ENCODE results near the gene TICAM2.
A peak's percentile ranks its signal among the peaks of the same experiment; 100 is the strongest.

The TICAM2 gene

DNA sequence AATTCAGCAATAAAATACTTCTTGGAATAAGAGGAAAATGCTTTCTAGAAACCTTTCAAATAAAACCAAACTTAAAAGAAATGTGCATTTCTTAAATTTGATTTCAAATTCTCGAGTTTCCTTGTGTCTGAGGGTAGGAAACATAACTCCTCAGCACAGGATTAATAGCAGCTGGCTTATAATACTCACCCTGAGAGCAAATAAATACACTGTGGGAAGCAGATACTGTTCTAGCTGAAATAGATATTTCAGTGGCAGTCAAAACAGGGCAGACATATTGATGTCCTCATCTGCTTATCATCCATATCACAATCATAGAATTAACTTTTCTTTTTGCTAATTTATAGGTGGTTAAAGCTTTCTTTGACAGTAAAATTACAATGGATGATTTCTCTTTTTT, 33.6 kb downstream of the TICAM2 start:
- no peak for DNase-seq (ENCODE audit: low read depth in 2 of 2)

DNA sequence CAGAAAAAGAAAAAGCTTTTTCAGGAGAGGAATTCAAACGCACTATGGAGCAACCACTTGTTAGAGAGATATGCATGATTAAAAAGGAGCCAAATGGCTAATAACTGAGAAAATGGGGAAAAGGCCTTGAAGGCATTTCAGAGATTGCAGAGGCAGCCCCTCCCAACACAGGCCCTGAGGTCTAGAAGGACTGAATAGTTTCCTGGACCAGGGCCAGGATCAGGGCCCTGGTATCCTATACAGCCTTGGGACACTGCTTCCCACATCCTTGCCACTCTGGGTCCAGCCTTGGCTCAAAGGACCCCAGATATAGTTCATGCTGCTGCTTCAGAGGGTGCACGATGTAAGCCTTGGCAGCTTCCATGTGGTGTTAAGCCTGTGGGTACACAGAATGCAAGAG, 37.0 kb downstream of the TICAM2 start:
- DNase-seq (ENCODE audit: low read depth in 2 of 2) = no peak

DNA sequence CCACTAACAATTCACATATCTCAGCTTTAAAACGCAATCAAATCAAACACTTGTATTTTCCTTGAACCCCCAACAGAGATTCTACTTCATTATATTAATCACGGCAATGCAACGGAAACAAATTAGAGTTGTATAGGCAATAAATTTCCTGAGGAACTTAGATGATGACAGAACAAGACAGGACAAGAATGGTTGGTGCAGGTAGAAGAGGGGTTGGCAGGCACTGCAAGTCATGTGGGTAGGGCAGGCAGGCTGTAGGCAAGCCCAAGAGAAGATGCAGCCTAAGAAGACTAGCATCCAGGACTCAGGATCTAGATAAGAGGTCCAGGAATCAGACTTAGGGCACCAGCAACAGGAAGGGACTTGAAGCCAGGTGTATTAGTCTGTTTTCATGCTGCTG, 41.1 kb downstream of the TICAM2 start:
- no peak for DNase-seq (ENCODE audit: low read depth in 2 of 2)

DNA sequence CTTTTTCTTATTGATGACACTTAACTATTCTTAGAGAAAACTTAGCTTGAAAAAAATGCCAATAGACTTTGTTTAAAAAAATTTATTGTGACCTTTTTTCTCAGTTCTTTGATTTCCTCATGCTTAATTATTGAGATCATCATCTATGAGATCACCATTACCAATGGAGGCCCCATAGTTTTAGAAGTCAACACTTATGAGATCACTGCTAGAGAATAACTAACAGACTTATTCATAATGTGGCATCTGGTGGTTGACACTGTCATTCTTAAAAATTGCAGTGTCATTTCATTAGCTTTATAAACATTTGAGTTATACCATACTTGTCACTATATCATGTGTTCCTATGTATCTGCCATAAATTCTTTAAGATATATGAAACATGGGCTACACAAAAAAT, 42.8 kb downstream of the TICAM2 start:
- DNase-seq (ENCODE audit: low read depth in 2 of 2) = no peak

DNA sequence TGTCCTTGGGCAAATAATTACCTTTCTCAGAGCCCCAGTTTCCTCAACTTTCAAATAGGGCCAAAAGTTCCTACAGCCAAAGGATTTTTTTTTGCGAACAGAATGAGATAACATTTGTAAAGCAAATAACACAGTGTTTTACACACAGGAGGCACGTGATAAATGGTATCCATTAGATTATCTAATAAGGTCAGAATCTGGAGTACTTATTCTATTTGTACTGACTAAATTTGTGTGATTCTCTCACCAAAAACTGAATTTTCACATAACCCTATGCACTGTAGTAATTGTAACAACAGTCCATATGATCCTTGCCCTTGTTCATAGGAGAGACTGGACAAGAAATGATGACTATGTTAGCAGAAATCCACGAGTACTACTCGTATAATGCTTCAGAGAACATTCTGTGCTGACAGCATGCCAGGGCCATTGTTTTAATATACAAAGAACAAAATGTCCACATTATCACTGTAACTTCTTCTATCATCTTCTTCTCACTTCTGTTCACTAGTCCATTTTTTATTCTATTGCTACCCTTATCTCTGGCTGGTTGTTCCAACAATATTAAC, 43.8 kb downstream of the TICAM2 start:
- DNase-seq (ENCODE audit: low read depth in 2 of 2) = no peak

DNA sequence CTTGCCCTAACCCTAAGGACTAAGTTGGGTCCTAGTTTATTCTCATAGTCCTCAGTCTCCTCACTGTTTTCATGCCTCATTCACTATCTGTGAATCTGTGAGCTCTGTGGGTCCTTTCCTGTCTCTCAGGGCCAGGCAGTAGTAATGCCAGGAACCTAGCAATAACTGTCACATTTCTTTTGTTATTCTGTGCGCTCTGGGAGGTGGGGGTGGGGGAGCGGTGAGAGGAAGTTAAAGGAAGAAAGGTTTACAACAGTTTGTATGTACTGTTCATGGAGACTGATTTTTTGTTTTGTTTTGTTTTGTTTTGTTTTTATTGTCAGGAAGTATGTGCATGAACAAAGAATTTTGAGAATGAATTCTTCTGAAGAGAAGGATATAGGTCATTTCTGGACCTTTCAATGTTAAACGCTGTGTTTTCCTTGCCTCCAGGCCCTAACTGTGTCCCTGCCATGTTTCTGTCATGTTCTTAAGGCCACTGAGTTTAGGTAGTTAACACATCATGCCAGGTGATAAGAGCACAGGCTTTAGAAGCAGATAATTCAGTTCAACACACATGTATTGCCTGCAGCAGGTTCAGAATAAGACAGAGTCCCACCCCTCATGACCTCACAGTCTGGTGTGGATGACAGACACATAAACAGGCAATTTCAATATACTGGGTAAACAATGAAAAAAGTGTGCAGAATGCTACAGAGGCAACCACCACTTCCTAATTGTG, 44.5 kb downstream of the TICAM2 start:
- no peak for DNase-seq (ENCODE audit: low read depth in 2 of 2)

DNA sequence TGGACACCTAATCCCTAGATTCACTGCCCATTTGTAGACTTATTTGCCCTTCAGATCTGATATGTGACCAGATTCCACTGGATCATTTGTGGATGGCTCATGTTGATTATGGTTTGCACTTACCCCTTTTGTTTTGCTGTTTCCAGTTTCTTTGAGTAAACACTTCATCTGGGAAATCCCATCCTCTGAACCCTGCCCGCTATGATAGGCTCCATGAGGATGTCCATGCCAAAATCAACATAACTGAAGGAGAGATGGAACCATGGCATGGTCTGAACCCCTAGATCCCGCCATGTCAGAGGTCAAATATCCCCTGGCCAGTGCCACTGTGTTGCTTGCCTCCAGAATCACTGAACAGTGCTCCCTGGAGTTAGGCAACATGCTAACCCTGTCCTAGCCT, 46.0 kb downstream of the TICAM2 start:
- DNase-seq (ENCODE audit: low read depth in 2 of 2) = no peak

DNA sequence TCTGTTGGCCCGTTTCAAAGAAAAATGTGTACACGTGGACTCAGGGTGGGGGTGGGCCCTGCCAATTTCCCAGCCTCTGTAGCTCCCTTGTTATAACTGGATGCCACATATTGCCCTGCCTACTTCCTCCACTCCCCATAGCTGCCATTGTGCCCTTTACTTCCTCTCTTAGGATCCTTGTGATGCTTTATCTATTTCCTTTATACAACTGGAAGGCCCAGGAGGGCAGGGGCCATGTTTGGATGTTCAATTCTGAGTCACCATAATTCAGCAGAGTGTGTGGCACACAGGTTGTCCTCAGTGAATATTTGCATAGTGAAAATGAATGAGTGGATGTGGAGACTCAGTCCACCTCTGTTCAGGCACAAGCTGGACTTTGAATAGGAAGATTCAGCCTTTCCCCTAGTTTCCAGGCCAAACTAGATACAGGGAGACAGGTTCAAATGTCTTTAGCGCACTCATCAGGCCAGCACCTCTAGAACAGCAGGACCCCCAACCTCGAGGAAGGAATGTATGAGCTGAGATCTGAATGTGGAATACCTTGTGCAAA, 47.1 kb downstream of the TICAM2 start:
- DNase-seq (ENCODE audit: low read depth in 2 of 2) = no peak

DNA sequence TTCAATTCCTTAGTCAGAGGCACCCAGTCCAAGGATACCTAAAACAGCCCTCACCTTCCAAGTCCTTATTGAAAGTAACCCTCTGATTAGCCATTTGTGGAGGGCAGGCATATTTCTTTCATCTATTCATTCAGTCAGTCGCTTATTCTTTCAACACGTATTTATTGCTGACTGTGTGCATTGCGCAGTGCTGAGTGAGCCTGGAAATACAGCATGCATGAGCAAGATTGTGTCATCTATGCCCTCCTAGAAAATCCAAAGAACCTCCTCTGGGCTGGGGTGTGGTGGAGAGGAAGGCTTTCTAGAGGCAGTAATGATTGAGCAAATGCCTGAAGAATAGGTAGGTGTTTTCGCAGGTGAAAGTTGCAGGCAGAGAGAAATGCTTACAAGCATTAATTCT, 49.2 kb downstream of the TICAM2 start:
- DNase-seq (ENCODE audit: low read depth in 2 of 2) = no peak

DNA sequence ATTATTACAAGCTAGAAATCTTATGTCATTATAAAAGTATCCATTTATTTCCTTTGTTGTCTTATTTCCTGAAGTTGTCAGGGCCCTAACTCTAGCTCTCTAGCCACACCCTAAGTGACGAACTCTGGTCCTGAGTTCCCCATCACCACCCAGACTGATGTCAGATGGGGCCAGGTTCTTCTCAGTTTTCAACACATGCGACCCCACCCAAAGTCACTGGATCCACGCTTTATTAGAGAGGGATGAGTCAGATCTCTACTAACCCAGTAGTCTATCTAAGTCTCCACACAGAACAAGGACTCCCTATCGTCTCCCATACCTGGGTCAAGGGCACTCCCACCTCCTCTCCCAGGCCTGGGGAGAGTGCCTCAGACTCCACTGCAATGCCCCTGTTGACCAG, 50.9 kb downstream of the TICAM2 start:
- no peak for DNase-seq (ENCODE audit: low read depth in 2 of 2)

DNA sequence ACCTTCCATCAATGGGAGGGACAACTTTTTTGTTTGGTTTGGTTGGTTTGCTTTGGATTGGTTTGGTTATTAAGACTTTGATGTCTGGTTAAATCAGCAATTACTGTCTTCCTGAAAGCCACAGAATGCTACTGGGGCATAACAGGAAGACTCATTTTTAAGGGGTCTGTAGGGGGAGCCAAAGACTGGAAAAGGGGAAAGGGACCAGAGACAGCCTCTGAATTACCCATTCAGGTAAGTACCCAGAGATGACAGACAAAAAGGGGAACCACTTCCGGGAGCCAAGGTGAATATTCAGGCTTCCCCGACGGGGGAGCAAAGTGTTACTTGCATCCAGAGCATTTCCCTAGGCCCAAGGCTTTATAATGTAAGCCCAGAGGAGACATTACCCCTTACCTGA, 53.1 kb downstream of the TICAM2 start:
- no peak for DNase-seq (ENCODE audit: low read depth in 2 of 2)

DNA sequence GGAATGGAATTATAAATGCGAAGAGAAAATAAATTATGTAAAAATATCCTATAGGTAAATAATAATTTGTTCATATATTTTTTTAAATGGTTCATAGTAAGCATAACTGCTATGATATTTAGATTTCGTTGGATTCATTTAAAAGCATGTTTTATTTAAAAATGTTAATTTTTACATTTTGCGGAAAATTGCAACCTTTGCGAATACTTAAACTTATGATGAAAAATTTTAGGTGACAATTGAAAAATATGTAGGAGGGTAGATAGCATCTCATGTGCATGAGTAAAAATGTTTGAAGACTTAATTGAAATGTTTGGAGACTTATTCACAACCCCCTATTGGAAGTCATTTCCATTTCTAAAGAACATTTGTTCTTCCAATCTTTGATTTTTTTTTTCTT, 53.6 kb downstream of the TICAM2 start:
- DNase-seq (ENCODE audit: low read depth in 2 of 2) = no peak

DNA sequence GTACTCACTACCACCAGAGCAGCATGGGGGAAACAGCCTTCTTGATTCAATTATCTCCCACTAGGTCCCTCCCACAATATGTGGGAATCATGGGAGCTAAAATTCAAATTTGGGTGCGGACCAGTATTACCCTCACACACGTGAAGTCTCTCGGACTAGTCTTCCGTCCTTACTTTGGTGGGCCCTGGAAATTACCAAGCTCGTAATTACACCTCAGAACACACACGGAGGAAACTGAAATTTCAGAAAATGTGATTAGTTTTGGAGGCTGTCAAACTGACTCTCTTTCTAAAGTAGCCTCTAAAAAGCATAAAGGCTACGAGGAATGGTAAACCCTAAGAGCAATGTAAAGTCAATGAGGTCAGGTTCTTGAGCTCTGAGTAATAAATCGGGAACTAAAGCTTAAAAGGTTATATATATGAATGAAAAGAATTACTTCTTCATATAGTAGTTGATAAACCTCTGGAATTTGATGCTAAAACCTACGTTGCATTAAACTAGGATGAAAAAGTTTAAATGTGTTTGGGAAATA, 56.9 kb downstream of the TICAM2 start:
- no peak for DNase-seq (ENCODE audit: low read depth in 2 of 2)

DNA sequence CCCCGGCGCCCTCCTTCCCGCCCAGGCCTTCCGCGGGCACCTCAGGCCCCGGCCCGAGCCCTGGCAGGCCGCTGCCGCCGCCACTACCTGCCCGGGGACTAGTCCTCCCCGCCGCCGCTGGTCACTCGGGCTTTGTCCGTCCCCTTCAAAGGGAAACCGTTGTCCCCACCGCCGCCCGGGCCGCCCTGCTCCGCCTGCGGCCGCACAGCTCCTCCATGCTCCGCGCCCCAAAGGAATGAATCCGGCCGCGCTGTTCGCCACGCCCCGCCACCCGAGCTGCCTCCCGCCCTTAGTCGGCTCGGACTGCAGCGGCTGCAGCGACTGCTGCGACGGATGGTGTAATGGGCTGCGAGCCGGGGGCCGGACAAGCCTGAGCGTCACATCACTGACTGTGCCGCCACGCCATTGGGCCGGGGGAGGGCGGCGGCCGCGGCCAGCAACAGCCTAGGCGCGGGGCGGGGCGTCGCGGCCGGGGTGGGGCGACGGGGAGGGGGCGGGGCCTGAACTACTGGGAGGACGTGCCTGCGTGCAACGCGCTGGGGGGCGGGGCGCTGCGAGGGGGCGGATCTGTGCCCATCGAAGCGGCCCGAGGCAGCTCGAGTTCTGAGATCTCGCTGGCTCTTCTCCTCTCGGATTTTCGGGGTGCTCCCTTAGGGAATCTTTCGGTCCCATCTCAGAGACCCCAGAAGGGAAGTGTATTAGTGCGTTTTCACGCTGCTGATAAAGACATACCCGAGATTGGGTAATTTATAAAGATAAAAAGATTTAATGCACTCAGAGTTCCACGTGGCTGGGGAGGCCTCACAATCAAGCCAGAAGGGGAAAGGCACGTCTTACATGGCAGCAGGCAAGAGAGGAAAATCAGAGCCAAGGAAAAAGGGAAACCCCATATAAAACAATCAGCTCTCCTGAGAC, 57.6 kb downstream of the TICAM2 start, which contains the start of gene FEM1C:
TSS of gene FEM1C (minus strand) at position 340 of the 915 bp plus-strand sequence. CDS start 1,282 bp downstream, outside the sequence.
- peak; percentile 95 to 97 for DNase-seq (ENCODE audit: low read depth in 2 of 2)

DNA sequence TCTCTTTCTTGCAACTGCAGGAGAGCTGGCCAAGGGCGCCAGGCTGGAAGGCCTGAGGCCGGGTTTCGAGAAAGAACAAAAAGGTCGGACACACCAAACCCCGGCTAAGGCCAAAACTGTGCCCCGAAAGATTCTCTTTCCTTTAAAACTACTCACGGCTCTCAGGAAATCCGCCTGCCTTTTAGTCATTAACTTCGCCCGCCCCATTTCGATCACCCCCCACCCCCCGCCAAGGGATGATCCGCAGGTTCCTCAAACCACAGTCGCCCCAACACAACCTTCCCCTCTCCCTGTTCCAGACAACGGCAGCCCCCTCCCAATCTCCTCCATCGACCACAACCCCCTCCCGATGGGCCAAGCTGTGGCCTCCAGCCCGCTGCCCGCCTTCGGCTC, 58.2 kb downstream of the TICAM2 start:
- DNase-seq (ENCODE audit: low read depth in 2 of 2) = peak in 1 of 2 donors; percentile 27

DNA sequence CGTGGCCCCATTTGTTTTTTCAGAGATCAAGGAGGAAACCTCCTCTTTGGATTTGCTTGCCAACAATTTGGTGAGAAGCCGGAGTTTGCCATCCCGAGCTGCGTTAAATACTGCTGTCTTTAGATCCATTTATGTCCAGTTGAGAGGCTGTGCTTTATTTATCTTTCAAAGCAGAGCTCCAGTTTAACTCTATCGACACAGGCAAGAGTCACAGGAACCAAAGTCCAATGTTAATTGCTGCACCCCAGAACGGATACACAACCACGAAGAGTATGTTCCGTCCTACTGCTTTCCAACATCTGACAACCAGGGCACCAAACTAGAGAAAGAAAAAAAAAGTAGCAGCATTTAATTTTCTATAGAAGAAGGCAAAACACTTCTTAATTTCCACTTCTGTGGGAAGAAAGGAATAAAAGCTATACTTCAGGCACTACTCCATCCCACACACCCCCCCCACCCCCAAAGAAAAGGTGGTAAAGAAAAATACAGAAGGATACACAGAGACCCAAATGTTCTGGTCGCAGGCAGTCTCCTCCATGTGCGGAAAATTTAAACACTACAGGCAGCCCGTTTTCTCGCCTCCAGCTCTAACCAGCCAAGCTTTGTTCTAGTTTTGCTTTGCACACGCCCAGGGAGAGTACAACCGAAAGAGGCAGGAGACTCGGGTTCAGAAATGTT, 58.8 kb downstream of the TICAM2 start:
- peak in 1 of 2 donors; percentile 17 for DNase-seq (ENCODE audit: low read depth in 2 of 2)

DNA sequence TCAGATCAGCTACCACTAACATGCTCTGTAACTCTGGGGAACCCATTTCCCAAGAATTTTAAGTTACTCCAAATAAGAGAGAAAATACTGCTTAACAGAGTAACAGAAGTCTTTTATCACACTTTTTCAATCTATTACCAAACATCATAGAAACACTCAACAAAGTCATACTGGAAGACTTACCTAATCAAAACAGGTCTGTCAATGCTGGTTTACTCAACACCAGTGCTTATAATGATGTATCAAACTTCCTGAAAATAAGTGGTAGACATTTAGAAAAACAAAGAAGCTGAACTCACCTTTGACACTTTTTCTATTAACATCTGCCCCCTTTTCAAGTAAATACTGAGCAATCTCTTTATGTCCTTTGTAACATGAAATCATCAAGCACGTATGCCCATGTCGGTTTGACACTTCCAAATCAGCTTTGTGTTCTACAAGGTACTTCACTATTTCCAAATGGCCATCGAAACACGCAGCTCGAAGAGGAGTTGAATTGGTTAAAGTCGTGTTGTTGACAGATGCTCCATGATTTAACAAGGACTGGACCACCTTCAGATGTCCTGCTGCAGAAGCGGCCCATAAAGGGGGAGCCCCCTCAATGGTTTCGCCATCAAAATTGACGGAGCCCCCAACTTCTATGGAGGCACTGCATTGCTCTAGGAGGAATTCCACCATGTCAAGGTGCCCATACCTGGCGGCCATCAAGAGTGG, 59.5 kb downstream of the TICAM2 start:
- DNase-seq (ENCODE audit: low read depth in 2 of 2) = no peak

DNA sequence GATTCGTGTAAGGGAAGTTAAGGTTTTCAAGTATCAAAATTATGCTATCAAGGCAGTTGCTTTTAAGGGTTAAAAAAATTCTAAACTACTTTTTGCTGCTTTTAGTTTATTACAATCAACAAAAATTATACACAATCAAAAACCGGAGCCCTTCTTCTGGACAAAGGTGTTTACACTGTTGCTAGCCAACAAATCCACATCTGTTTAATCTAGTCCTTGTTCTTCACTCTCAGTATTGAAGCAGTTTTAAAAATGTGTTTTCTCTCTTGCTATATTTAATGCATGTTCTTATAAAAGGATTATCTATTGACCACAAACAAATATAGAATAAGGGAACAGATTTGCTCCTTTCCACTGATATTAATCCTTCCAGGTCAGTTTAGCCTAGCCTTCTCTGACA, 60.2 kb downstream of the TICAM2 start:
- DNase-seq (ENCODE audit: low read depth in 2 of 2) = no peak

DNA sequence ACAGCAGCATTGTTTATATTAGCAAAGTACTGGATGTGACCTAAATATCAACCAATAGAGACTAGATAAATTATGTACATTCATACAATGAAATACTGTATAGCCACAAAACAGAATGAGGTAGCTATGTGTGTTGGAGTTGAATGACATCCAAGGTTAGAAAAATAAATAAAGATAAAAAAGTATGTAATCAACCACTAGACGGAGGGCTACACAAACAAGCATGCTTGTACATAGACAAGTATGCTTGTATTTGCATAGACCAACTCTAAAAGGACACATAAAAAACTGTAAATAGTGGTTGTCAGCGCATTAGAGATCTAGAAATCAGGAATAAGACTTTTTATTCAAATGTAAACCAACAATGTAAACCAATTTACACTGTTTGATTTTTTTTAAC, 60.7 kb downstream of the TICAM2 start:
- no peak for DNase-seq (ENCODE audit: low read depth in 2 of 2)

DNA sequence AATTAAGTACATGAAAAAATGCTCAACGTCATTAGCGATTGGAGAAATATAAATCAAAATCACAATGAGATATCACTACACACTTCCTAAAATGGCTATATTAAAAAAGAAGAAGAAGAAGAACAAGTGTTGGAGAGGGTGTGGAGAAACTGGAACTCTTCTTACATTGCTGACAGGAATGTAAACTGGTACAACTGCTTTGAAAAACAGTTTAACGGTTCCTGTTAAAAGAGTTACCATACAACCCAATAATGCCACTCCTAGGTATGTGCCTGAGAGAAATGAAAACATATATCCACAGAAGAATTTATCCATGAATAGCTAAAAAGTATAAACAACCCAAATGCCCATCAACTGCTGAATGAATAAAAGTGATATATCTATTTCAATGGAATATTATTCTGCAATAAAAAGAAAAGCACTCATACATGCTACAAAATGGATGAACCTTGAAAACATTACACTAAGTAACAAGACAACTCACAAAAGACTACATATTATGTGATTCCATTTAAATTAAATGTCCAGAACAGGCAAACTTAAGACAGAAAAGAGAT, 66.7 kb downstream of the TICAM2 start:
- no peak for DNase-seq (ENCODE audit: low read depth in 2 of 2)

DNA sequence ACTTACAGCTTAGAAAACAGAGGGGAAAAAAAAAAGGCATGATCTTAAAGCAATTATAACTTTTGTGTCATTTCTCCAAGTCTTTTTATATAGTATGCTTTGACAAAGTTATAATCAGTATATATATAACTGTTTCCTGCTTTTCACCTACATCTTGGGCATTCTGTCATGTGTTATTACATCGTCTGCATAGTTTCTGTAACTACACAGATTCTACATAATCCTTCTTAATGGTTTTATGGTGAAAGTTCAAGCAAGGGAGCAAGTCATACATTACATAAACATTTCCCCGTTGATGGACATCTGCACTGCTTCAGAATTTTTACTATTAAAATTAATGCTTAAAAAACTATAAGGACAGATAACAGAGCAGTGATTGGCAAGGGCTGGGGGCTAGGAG, 69.8 kb downstream of the TICAM2 start:
- no peak for DNase-seq (ENCODE audit: low read depth in 2 of 2)

Data from stimulated activated CD8-positive, alpha-beta memory T cell treated with anti-CD3 and anti-CD28 coated beads, Interleukin-2, amount 100 ng/mL, for 1 hour (primary cell).